ENCODE data around the gene NARS2. TPM values are rescaled to one million over a fixed set of nuclear protein-coding genes. Genes with fewer than 3 reads are reported as not detected.

NARS2 gene
- total and polyA plus RNA-seq, 9 of the 15 experiments (the other 6 are each of a cell fraction or from before 2014, with no cell fraction given) = 26.8 to 48.0 (median 34.2) TPM

DNA sequence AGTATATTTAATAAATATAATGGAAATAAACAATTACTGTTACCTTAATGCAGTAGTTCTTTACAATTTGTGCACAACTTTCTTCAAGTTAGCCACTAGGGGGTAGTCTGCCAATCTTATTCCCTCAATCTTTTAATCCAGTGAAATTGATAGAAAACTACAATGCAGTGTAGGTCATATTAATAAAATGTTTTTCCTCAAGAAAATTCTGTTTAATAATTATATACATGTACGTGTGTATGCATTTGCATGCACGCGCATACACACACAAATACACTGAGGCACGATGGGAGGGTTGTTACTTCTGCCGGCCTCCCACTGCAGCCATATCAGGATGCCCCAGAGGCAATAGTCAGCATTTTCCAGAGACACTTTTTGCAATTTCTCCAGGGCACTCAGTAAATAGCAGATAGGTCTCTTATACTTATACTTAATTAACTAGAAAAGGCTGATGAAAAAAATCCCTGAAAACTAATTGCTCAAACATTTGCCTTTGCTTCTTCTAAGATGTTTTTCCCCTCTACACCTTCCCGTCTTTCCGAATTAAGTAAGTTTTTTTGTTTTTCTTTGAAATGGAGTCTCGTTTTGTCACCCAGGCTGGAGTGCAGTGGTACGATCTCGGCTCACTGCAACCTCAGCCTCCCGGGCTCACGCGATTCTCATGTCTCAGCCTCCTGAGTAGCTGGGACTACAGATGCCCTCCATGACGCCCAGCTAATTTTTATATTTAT is 160.2 kb downstream of the NARS2 start (continued):
- TF ChIP-seq EP300 (IDR thresholded peaks at IDR 0.05; ENCODE audit: low read length) (peak; percentile 46; the same call in 1 of the 2 replicates), MYC (IDR thresholded peaks at IDR 0.05; ENCODE audit: low read depth, low read length) (0 out of 2 replicates have a peak, but pooled peaks have one; percentile 14), MYC (CRISPR knock-in tag; IDR thresholded peaks at IDR 0.05; ENCODE audit: borderline replicate concordance, low read depth) (no peak), LARP7 (IDR thresholded peaks at IDR 0.05) (no peak), MIER1 (IDR thresholded peaks at IDR 0.05; ENCODE audit: low read depth) (0 out of 2 replicates have a peak, but pooled peaks have one; percentile 33), NCOA2 (IDR thresholded peaks at IDR 0.05; ENCODE audit: partially characterized antibody in 2 of 2) (no peak), KDM1A (IDR thresholded peaks at IDR 0.05) (peak in 1 of 2 experiments; percentile 16; a peak in 1 of 4 replicates), TAL1 (IDR thresholded peaks at IDR 0.05) (peak; percentile 34; the same call in 1 of the 2 replicates), TEAD4 (IDR thresholded peaks at IDR 0.05; ENCODE audit: low read length) (peak; percentile 26; the same call in 1 of the 2 replicates), TEAD4 (CRISPR knock-in tag; IDR thresholded peaks at IDR 0.05; ENCODE audit: borderline replicate concordance) (no peak), MTA2 (IDR thresholded peaks at IDR 0.05; ENCODE audit: low read depth) (no peak), TRIM28 (IDR thresholded peaks at IDR 0.05) (no peak), ARID1B (IDR thresholded peaks at IDR 0.05) (peak; percentile 65; the same call in 1 of the 2 replicates), JUND (IDR thresholded peaks at IDR 0.05; ENCODE audit: borderline replicate concordance, low read depth, low read length) (peak; percentile 18; the same call in 1 of the 2 replicates), JUND (tag; IDR thresholded peaks at IDR 0.05; ENCODE audit: borderline replicate concordance, low read depth, low read length) (no peak), HDAC2 (IDR thresholded peaks at IDR 0.05) (0 out of 2 replicates have a peak, but pooled peaks have one; percentile 27), BRD9 (IDR thresholded peaks at IDR 0.05; ENCODE audit: low read depth, partially characterized antibody) (no peak), ZBTB17 (CRISPR knock-in tag; IDR thresholded peaks at IDR 0.05) (no peak), MAFF (IDR thresholded peaks at IDR 0.05; ENCODE audit: low read length) (peak; percentile 76), ZNF766 (CRISPR knock-in tag; conservative IDR thresholded peaks at IDR 0.05) (no peak; the same call in 1 of the 2 replicates), SMARCC2 (IDR thresholded peaks at IDR 0.05; ENCODE audit: low read depth) (0 out of 2 replicates have a peak, but pooled peaks have one; percentile 28), YY1 (IDR thresholded peaks at IDR 0.05; ENCODE audit: borderline replicate concordance in 1 of 3, control insufficient read depth in 1 of 3, extremely low read depth in 1 of 3, insufficient read depth in 3 of 3, insufficient read length in 1 of 3, insufficient replicate concordance in 2 of 3, low read depth in 1 of 3, low read length in 2 of 3) (peak in 1 of 3 experiments; percentile 15), CBX3 (IDR thresholded peaks at IDR 0.05; ENCODE audit: borderline replicate concordance in 1 of 2, low read length in 2 of 2) (0 out of 3 replicates have a peak, but pooled peaks of 1 of the 2 experiments have one; percentile 12), POLR2G (IDR thresholded peaks at IDR 0.05; ENCODE audit: low read depth, low read length) (no peak), SMC3 (conservative IDR thresholded peaks at IDR 0.05; ENCODE audit: insufficient read depth, low read depth, low read length) (0 out of 2 replicates have a peak, but pooled peaks have one; percentile 15), DPF2 (IDR thresholded peaks at IDR 0.05) (peak; percentile 66), ZNF239 (CRISPR knock-in tag; IDR thresholded peaks at IDR 0.05) (no peak)
- TF ChIP-seq, protein P1, sequence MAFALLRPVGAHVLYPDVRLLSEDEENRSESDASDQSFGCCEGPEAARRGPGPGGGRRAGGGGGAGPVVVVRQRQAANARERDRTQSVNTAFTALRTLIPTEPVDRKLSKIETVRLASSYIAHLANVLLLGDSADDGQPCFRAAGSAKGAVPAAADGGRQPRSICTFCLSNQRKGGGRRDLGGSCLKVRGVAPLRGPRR (CRISPR knock-in tag; IDR thresholded peaks at IDR 0.05) = no peak
- TF ChIP-seq, protein P2, sequence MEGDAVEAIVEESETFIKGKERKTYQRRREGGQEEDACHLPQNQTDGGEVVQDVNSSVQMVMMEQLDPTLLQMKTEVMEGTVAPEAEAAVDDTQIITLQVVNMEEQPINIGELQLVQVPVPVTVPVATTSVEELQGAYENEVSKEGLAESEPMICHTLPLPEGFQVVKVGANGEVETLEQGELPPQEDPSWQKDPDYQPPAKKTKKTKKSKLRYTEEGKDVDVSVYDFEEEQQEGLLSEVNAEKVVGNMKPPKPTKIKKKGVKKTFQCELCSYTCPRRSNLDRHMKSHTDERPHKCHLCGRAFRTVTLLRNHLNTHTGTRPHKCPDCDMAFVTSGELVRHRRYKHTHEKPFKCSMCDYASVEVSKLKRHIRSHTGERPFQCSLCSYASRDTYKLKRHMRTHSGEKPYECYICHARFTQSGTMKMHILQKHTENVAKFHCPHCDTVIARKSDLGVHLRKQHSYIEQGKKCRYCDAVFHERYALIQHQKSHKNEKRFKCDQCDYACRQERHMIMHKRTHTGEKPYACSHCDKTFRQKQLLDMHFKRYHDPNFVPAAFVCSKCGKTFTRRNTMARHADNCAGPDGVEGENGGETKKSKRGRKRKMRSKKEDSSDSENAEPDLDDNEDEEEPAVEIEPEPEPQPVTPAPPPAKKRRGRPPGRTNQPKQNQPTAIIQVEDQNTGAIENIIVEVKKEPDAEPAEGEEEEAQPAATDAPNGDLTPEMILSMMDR (IDR thresholded peaks at IDR 0.05 in 2 of 3, conservative IDR thresholded peaks at IDR 0.05 in 1 of 3; ENCODE audit: insufficient read depth in 2 of 3, low read depth in 1 of 3, low read length in 3 of 3) = peak; percentile 24 to 62 (median 61); a peak in 5 of 6 replicates

Measured in K562 (cell line).